Natural killer cell (primary cell): Measurements from ENCODE around the gene GMNN. TPM values are rescaled to one million over a fixed set of nuclear protein-coding genes. Genes with fewer than 3 reads are reported as not detected.

Source experiments
- ATAC-seq, 3 donors: fragments of 150-1000 bp in 2 of 3; fragments of 200-7000 bp in 1 of 3; cut with Tn5 transposase; 1 replicate in 1 of 3; 2 replicates in 2 of 3; pipeline ENCODE4 v1.10.0; 2021; ENCODE audit warnings: mild to moderate bottlenecking in 2 of 3, moderate library complexity in 2 of 3
- DNase-seq, 2 donors: peaks; one replicate each; pipeline versions ENCODE4 v3.0.0 to v3.0.0-alpha.2; 2013 to 2021; ENCODE audit warnings: mixed read lengths in 1 of 2
- H3K27ac ChIP-seq: one replicate; pipeline ENCODE4 v1.5.1; 2013; ENCODE audit warnings: mild to moderate bottlenecking, low read length
- H3K27me3 ChIP-seq: one replicate; pipeline ENCODE4 v1.6.1; 2013; ENCODE audit warnings: low read length; ENCODE audit not compliant: control insufficient read depth, insufficient read depth
- H3K36me3 ChIP-seq: one replicate; pipeline ENCODE4 v1.6.1; 2013; ENCODE audit warnings: low read length; ENCODE audit not compliant: control insufficient read depth, insufficient read depth
- H3K4me1 ChIP-seq: one replicate; pipeline ENCODE4 v1.6.1; 2013; ENCODE audit warnings: low read length; ENCODE audit not compliant: control insufficient read depth, insufficient read depth
- H3K4me3 ChIP-seq: one replicate; pipeline ENCODE4 v1.5.1; 2013; ENCODE audit warnings: low read length
- H3K9me3 ChIP-seq: one replicate; pipeline ENCODE4 v1.6.1; 2013; ENCODE audit warnings: low read length; ENCODE audit not compliant: control insufficient read depth, insufficient read depth
- H3K27ac Mint-ChIP-seq, 2 donors: one replicate each; pipeline ENCODE4 v1.8.0; 2022; ENCODE audit warnings: mild to moderate bottlenecking in 2 of 2, mixed read lengths in 2 of 2, moderate library complexity in 1 of 2
- H3K27me3 Mint-ChIP-seq, 2 donors: one replicate each; pipeline ENCODE4 v1.8.0; 2022; ENCODE audit warnings: low read depth in 2 of 2, mixed read lengths in 2 of 2
- H3K36me3 Mint-ChIP-seq: one replicate; pipeline ENCODE4 v1.8.0; 2022; ENCODE audit warnings: mixed read lengths
- H3K4me1 Mint-ChIP-seq, 2 donors: one replicate each; pipeline ENCODE4 v1.8.0; 2022; ENCODE audit warnings: mixed read lengths in 2 of 2
- H3K4me3 Mint-ChIP-seq: one replicate; pipeline ENCODE4 v1.8.0; 2022; ENCODE audit warnings: mild to moderate bottlenecking, moderate library complexity, mixed read lengths
- H3K9me3 Mint-ChIP-seq, 2 donors: one replicate each; pipeline ENCODE4 v1.8.0; 2022; ENCODE audit warnings: mixed read lengths in 2 of 2
- WGBS: methylation state at CpG from one replicate; pipeline ENCODE4 v1.1.7; 2013; ENCODE audit warnings: missing lambda C conversion rate; ENCODE audit not compliant: insufficient coverage; 5-methylcytosine and 5-hydroxymethylcytosine counted together
- intact Hi-C: fragments of 100-400 bp; cut with micrococcal nuclease; formaldehyde crosslinking; loops from one replicate; pipeline ENCODE4 v1.14.2; 2022
- total RNA-seq, 4 donors: library from RNA; stranded (reverse); fragments of 120-200 nt in 1 of 4; gene quantifications; one replicate each; pipeline versions ENCODE4 v1.2.3 to v1.2.4, GENCODE V29; 2013 to 2022
- TF ChIP-seq, protein P1 (sequence below): fragments of 200-600 bp; IDR thresholded peaks from one replicate; pipeline ENCODE4 v1.8.0; 2022; ENCODE audit warnings: antibody characterized with exemption

The GMNN gene
- total RNA-seq, 3 donors from 2014 or later (not counting 1 experiment from before 2014, with no cell fraction given), result 11.0 to 23.7 (median 17.8) TPM

DNA sequence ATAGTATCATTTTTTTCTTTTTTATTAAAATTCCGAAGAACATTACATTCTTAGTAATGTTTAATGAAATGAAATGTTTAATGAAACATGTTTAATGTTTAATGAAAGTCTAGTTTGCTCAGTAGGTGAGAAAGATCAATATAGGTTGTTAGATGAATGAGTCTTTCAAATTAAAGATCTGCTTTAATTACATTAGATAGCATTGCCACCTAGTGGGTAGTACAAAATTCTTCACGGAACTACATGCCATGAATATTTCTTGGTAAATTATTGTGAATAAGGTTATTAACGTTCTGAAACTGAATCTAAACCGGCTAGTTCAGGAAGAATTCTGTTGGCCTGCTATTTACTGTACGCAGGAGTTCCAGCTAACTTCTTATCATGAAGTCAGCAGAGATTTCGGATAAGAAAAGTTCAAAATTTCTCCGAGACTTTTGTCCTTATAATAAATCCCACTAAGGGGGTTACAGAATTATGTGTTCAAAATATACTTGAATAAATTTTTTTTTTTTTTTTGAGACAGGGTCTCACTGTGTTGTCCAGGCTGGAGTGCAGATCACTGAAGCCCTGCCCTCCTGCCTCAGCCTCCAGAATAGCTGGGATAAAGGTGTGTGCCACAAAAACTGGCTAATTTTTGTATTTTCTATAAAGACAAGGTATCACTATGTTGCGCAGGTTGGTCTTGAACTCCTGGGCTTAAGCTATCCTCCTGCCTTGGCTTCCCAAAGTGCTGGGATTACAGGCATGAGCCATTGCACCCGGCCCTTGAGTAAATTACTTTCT lies 7.9 kb upstream of the GMNN start:
- TF ChIP-seq, protein P1, sequence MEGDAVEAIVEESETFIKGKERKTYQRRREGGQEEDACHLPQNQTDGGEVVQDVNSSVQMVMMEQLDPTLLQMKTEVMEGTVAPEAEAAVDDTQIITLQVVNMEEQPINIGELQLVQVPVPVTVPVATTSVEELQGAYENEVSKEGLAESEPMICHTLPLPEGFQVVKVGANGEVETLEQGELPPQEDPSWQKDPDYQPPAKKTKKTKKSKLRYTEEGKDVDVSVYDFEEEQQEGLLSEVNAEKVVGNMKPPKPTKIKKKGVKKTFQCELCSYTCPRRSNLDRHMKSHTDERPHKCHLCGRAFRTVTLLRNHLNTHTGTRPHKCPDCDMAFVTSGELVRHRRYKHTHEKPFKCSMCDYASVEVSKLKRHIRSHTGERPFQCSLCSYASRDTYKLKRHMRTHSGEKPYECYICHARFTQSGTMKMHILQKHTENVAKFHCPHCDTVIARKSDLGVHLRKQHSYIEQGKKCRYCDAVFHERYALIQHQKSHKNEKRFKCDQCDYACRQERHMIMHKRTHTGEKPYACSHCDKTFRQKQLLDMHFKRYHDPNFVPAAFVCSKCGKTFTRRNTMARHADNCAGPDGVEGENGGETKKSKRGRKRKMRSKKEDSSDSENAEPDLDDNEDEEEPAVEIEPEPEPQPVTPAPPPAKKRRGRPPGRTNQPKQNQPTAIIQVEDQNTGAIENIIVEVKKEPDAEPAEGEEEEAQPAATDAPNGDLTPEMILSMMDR, result peak; percentile 36

DNA sequence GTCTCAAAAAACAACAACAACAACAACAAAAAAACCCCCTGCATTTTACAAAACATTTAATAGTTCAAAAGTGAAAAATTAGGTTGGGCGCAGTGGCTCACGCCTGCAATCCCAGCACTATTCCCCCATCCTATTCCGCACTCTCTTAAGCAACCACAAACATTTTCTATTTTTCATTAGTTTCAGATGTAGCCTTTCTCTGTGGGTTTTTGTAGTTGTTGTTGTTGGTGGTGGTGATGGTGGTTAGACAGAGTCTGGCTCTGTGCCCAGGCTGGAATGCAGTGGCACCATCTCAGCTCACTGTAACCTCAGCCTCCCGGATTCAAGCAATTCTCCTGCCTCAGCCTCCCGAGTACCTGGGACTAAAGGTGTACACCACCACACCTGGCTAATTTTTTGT lies 6.4 kb upstream of the GMNN start:
- H3K27me3 Mint-ChIP-seq, result no peaks in the 10 kb centered on the region
- no peak overlapping the region for H3K27ac Mint-ChIP-seq
- no peak overlapping the region for H3K4me3 Mint-ChIP-seq
- Histone ChIP-seq H3K36me3 (no peaks in the 10 kb centered on the region), H3K4me3 (no peak overlapping the region), H3K27ac (no peak overlapping the region), H3K4me1 (no peaks in the 10 kb centered on the region), H3K9me3 (no peaks in the 10 kb centered on the region), H3K27me3 (no peaks in the 10 kb centered on the region)
- DNase-seq (no peak), ATAC-seq (no peak)
- H3K4me1 Mint-ChIP-seq, result no peaks in the 10 kb centered on the region
- 87% methylated on average over 4 of the region's 5 CpGs for WGBS
- TF ChIP-seq, protein P1, result no peak
- H3K9me3 Mint-ChIP-seq, result no peaks in the 10 kb centered on the region
- intact Hi-C loops, result no loop called here
- H3K36me3 Mint-ChIP-seq, result no peaks in the 10 kb centered on the region

More for the DNA sequence above, 7.9 kb upstream of the GMNN start:
- no peak overlapping the region for H3K4me3 ChIP-seq
- no peaks in the 10 kb centered on the region for H3K27me3 ChIP-seq
- 44% methylated on average over 6 of the region's 9 CpGs for WGBS
- ATAC-seq (peak; percentile 48 to 69 (median 66)), DNase-seq (peak in 1 of 2 donors; percentile 57)
- H3K36me3 ChIP-seq, result no peaks in the 10 kb centered on the region
- H3K4me1 Mint-ChIP-seq, result no peaks in the 10 kb centered on the region
- H3K27ac Mint-ChIP-seq, result no peak overlapping the region
- H3K27ac ChIP-seq, result no peak overlapping the region
- no peaks in the 10 kb centered on the region for H3K4me1 ChIP-seq
- no peaks in the 10 kb centered on the region for H3K36me3 Mint-ChIP-seq
- intact Hi-C loops, result loop anchor here (1.0 kb wide), 1 partner anchor 186 kb away; no protein-coding TSS in a partner anchor
- no peaks in the 10 kb centered on the region for H3K9me3 Mint-ChIP-seq
- H3K4me3 Mint-ChIP-seq, result no peak overlapping the region
- no peaks in the 10 kb centered on the region for H3K27me3 Mint-ChIP-seq
- H3K9me3 ChIP-seq, result no peaks in the 10 kb centered on the region

DNA sequence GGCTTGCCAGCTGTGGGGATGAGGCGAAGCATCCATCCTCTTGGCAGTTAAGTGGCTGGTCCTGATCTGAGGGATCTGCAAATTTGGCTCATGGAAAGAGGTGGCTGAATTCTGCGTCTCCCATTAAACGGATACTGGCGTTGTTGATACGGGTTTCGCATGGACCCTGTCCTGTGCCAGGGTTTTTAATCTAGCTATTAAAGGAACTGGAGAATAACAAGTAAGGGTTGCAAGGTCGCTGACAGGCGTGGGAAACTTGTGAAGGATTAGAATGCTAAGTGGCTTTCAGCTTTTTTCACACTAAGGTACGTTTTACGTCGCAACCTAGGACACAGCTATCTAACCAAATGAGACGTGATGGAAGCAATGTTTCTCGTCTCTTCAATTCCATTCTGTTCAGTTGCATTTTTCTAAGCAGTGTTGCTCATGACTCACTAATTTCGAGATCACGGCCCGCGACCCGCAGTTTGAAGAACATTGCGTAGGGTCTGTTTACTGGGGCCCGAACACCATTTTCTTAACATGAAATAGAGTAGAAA lies 852 bp downstream of the GMNN start:
- intact Hi-C loops, result loop anchor here (10.0 kb wide), 1 partner anchor 111 kb away; the partner anchor contains the start of genes ACOT13 and TDP2

More for the DNA sequence above, 852 bp downstream of the GMNN start:
- H3K27ac ChIP-seq, result peak overlapping the region; percentile 89
- Mint-ChIP-seq H3K36me3 (no peaks in the 10 kb centered on the region), H3K4me1 (peaks cover 17 to 30% of the 10 kb centered on the region in 2 donors), H3K9me3 (no peaks in the 10 kb centered on the region), H3K27me3 (no peaks in the 10 kb centered on the region), H3K4me3 (peak overlapping the region; percentile 98), H3K27ac (peak overlapping the region; percentile 90 to 96)
- H3K4me1 ChIP-seq, result peaks cover 11% of the 10 kb centered on the region
- peak in 2 of 3 donors; percentile 2 to 6 for ATAC-seq
- 4% methylated on average over 20 of the region's 20 CpGs for WGBS
- H3K9me3 ChIP-seq, result no peaks in the 10 kb centered on the region
- peak in 1 of 2 donors; percentile 56 for DNase-seq
- H3K27me3 ChIP-seq, result no peaks in the 10 kb centered on the region
- H3K36me3 ChIP-seq, result peaks cover 2% of the 10 kb centered on the region
- TF ChIP-seq, protein P1, result no peak
- H3K4me3 ChIP-seq, result peak overlapping the region; percentile 94
